Measurements from ENCODE around the gene KDSR.

KDSR gene

GRCh38 chr18:63405986-63406385, 39.0 kb upstream of the KDSR start:
- DNase-seq (ENCODE audit: low read depth, low spot score) = no peak
- TF ChIP-seq CTCF (IDR thresholded peaks at IDR 0.05; ENCODE audit: insufficient read depth, low read length, missing control alignments) = no peak
- CTCF ChIA-PET = no interaction called here
- POLR2A ChIA-PET = no interaction called here
- H3K4me3 ChIP-seq (ENCODE audit: low read depth, low read length) = no peak overlapping the region

DNA sequence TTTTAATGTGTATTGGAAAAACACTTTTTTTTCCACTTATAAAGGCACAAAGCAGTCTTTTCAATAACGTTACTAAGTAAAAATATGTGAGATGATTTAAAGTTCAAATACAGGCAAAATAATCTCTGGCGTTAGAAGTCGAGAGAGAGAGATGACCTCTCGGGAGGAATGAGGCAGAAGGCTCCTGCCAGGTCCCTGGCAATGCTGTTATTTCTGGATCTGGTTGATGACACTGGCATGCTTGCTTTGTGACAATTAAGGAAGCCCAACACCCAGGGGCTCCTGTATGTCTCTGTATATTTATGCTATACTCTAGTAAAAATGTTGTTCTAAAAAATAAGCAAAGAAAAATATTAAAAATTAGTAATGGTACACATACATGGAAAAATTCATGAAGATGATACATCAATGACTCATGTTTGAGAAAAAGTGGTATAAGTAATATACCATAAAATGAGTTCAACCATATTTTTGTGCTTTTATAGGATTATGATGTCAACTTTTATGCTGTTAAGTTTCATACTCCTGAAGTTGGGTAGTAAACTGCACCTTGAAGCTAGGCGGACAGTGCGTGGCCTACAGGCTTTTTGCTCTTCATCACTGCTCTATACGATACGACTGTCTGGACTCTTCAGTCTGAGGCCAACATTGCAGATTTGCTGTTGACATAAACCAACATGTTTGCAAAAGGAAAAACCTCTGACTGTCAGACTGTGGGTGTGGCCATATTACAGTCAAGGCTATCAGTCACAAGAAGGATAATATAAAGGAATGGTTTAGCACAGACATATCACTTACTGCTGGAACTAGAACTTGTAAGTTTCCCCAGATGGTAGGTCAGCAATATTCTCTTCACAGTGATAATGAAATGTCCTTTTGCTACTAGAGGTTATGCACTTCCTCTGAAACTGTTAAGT, 35.5 kb upstream of the KDSR start:
- ChIA-PET POLR2A (no interaction called here), CTCF (no interaction called here)
- TF ChIP-seq CTCF (IDR thresholded peaks at IDR 0.05; ENCODE audit: insufficient read depth, low read length, missing control alignments) = no peak
- DNase-seq (ENCODE audit: low read depth, low spot score) = no peak
- H3K4me3 ChIP-seq (ENCODE audit: low read depth, low read length) = no peak overlapping the region

DNA sequence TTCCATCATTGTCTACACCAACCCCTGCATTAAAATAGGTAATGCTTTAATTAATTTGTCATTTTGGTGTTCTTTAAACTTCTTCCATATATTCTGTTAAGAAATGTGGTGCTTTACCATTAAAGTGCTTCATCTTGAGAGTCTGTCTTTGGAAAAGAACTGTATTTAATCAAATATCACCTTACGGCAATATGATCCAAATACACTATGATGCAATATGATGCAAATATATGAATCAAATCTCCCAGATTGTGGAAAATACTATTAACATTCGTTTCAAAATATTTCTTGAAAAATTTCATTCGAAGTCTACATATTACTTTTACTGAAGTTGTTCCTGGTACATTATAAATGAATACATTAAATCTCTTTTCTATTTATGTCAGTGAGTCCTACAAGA, 32.3 kb upstream of the KDSR start:
- CTCF ChIA-PET = no interaction called here
- POLR2A ChIA-PET = no interaction called here
- H3K4me3 ChIP-seq (ENCODE audit: low read depth, low read length) = no peak overlapping the region
- DNase-seq (ENCODE audit: low read depth, low spot score) = no peak
- TF ChIP-seq CTCF (IDR thresholded peaks at IDR 0.05; ENCODE audit: insufficient read depth, low read length, missing control alignments) = no peak

DNA sequence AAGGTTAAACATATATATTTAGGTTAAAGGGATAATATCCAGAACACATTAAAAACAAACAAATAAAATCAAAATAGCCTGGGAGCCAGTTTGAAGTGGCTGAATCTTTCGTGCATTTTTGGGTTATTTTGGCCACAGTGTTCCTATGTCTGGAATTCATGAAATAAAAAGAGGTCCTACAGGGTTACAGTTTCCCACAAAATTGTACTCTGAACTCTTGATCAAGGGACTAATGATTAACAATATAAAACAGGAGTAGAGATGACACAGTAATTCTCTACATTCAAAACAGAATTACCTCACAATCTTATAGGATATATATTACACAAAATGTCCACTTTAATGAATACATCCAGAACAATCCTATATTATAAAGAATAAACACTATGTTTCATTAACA, 30.3 kb upstream of the KDSR start:
- no peak for DNase-seq (ENCODE audit: low read depth, low spot score)
- ChIA-PET CTCF (no interaction called here), POLR2A (no interaction called here)
- no peak for TF ChIP-seq CTCF (IDR thresholded peaks at IDR 0.05; ENCODE audit: insufficient read depth, low read length, missing control alignments)
- no peak overlapping the region for H3K4me3 ChIP-seq (ENCODE audit: low read depth, low read length)

DNA sequence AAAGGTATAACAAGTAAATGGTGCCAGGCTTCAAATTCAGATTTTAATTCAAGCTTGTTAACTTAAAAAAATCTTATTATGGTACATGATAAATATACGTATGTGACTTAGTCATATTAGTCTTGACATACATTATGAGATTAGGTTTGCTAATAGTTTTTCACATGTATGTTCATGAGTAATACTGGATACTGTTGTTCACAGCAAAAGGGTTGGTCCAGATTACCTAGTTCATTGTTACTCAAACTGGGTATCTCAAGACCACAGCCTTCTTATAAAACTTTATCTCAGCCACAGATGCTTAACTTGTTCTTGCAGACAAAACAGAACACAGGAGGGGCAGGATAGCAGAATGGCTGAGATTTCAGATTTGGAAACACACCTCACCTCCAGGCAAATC, 28.5 kb upstream of the KDSR start:
- no peak for TF ChIP-seq CTCF (IDR thresholded peaks at IDR 0.05; ENCODE audit: insufficient read depth, low read length, missing control alignments)
- no peak for DNase-seq (ENCODE audit: low read depth, low spot score)
- POLR2A ChIA-PET = no interaction called here
- no peak overlapping the region for H3K4me3 ChIP-seq (ENCODE audit: low read depth, low read length)
- CTCF ChIA-PET = interaction anchor here (1.1 kb wide), 1 partner anchor 41 kb away, joined by 4 read pairs; no protein-coding TSS in a partner anchor

DNA sequence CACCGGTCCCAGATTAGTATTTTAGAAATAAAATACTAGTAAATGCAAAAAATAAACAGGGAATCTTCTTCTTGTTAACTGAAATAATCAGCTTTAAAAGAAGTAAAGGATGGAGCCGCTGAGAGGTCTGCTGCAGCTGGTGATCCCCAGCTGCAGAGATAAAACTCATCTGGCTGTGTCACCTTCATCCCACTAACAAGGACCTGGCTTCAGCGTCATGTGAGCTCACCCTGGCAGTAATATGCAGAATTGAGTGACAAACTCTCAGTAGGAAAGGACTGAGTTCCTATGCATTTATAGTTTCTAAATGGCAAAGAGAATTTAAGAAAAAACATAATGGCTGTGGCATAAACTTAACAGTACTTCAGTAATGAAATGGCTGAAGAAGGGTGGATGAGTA, 27.9 kb upstream of the KDSR start:
- no peak for TF ChIP-seq CTCF (IDR thresholded peaks at IDR 0.05; ENCODE audit: insufficient read depth, low read length, missing control alignments)
- H3K4me3 ChIP-seq (ENCODE audit: low read depth, low read length) = no peak overlapping the region
- no peak for DNase-seq (ENCODE audit: low read depth, low spot score)
- CTCF ChIA-PET = interaction anchor here (1.1 kb wide), 1 partner anchor 41 kb away, joined by 4 read pairs; no protein-coding TSS in a partner anchor
- POLR2A ChIA-PET = no interaction called here
